ENCODE results near the gene NECAB3.

The NECAB3 gene, protein sequence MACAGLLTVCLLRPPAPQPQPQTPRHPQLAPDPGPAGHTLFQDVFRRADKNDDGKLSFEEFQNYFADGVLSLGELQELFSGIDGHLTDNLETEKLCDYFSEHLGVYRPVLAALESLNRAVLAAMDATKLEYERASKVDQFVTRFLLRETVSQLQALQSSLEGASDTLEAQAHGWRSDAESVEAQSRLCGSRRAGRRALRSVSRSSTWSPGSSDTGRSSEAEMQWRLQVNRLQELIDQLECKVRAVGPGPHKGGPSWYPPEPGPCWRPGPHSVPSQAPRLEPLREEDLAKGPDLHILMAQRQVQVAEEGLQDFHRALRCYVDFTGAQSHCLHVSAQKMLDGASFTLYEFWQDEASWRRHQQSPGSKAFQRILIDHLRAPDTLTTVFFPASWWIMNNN

DNA sequence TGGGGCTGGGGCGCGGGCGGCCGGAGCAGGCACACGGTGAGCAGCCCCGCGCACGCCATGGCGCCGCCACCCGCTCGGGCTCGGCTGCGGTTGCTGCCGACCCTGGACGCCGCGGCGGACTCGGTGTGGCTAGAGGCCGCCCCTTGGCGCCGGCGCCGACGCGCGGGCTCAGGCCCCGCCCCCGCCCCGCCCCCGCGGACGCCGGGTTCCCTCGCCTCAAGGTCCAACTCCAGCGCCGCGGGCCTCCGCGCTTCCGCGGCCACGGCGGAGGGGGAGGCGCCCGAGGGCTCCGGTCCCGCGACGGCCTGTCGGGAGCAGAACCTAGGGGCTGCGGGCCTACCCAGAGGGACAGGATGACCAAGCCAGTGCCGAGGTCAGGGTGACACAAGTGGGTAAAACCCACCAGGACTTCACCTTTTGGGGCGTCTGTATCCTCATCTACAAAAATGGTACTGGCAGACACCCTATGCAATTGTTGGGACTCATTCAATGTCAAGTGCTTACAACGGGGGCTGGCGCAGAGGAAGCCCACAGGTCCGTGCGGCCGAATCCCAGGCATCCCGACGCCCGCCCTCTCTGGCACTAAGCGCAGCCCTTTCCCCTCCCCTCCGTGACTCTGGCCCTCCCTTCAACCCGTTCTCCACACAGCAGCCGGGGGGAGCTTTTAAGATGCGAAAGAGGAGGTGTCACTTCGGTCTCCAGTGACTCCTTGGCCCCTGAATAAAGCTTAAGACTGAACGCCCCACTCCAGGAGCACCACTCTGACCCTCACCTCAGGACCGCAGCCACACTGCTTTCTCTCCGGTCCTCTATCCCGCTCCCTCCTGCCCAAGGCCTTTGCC, at the start of gene NECAB3:
NECAB3 (minus strand) TSS at position 135 of the 842 bp plus-strand sequence; CDS start at position 59, 76 bp downstream.
- H3K4me3 ChIP-seq (ENCODE audit: control insufficient read depth, low read depth, low read length), result peak within 1 kb of the TSS; percentile 76
- TF ChIP-seq, protein P1, sequence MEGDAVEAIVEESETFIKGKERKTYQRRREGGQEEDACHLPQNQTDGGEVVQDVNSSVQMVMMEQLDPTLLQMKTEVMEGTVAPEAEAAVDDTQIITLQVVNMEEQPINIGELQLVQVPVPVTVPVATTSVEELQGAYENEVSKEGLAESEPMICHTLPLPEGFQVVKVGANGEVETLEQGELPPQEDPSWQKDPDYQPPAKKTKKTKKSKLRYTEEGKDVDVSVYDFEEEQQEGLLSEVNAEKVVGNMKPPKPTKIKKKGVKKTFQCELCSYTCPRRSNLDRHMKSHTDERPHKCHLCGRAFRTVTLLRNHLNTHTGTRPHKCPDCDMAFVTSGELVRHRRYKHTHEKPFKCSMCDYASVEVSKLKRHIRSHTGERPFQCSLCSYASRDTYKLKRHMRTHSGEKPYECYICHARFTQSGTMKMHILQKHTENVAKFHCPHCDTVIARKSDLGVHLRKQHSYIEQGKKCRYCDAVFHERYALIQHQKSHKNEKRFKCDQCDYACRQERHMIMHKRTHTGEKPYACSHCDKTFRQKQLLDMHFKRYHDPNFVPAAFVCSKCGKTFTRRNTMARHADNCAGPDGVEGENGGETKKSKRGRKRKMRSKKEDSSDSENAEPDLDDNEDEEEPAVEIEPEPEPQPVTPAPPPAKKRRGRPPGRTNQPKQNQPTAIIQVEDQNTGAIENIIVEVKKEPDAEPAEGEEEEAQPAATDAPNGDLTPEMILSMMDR (IDR thresholded peaks at IDR 0.05; ENCODE audit: control insufficient read depth, insufficient read depth, low read depth, low read length, missing control alignments), result no peak
- no peak for DNase-seq (ENCODE audit: low read depth)

DNA sequence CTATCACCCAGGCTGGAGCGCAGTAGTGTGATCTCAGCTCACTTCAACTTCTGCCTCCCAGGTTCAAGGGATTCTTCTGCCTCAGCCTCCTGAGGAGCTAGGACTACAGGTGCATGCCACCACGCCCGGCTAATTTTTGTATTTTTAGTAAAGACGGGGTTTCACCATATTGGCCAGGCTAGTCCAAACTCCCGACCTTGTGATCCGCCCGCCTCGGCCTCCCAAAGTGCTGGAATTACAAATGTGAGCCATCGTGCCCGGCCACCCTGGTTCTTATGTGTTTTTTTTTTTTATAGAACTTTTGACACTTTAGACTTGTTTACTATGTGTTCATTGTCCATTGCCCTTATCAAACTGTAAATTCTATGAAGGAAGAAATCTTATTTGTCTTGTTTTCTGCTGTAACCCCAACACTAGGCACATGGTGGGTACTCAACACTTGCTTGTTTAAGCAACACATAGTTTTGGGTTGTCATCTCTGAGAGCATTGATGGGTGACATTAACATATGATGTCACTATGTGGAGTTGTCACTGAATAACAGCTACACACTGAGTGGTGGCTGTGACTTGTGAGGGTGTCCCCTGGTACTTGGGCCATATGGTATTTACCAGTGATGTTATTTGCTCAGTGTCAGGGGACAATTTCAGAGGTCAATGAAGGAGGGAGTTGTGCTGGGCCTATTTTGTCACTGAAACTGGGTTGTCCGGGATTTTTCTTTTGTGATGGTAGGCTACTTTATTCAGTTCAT, 47.3 kb upstream of the NECAB3 start:
- no peak for DNase-seq (ENCODE audit: low read depth)
- TF ChIP-seq, protein P1 (IDR thresholded peaks at IDR 0.05; ENCODE audit: control insufficient read depth, insufficient read depth, low read depth, low read length, missing control alignments), result no peak
- no peak overlapping the region for H3K4me3 ChIP-seq (ENCODE audit: control insufficient read depth, low read depth, low read length)

DNA sequence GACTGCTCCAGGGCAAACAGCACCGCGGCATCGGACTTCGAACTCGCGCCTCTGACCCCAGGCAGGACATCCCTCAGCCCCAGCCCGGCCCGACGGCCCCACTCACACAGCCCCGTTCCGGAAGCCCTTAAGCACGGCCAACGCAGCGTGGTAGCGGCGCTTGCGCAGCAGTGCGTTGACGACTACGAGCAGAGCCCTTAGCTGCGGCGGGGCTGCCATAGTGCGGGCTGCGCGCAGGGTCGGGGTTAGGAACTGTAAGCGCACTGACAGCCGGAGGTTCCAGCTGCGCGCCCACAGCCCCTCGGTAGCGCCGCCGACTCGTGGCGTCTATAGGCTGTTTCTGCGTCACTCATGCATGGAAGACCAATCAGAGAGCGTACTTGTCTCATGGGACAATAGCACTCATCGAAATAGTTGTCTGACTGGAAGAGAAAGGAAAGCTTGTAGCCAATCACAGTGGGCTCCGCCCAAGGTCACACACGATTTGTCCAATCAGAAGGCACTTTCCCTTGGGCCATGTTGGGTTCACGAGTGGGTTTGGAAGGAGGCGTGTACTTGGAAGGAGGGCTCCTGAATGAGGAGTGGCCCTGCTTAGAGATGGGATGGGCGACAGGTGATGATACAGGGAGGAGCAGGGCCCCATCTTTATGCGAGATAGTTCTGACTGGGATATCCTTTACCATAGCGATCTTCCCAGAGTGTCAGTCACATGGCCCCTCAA, 45.9 kb upstream of the NECAB3 start, which contains the start of gene PXMP4:
PXMP4 (minus strand) TSS at position 322 of the 721 bp plus-strand sequence; CDS start at position 219, 103 bp downstream.
- TF ChIP-seq, protein P1 (IDR thresholded peaks at IDR 0.05; ENCODE audit: control insufficient read depth, insufficient read depth, low read depth, low read length, missing control alignments), result no peak
- H3K4me3 ChIP-seq (ENCODE audit: control insufficient read depth, low read depth, low read length), result peak within 1 kb of the TSS; percentile 98
- DNase-seq (ENCODE audit: low read depth), result peak; percentile 95

DNA sequence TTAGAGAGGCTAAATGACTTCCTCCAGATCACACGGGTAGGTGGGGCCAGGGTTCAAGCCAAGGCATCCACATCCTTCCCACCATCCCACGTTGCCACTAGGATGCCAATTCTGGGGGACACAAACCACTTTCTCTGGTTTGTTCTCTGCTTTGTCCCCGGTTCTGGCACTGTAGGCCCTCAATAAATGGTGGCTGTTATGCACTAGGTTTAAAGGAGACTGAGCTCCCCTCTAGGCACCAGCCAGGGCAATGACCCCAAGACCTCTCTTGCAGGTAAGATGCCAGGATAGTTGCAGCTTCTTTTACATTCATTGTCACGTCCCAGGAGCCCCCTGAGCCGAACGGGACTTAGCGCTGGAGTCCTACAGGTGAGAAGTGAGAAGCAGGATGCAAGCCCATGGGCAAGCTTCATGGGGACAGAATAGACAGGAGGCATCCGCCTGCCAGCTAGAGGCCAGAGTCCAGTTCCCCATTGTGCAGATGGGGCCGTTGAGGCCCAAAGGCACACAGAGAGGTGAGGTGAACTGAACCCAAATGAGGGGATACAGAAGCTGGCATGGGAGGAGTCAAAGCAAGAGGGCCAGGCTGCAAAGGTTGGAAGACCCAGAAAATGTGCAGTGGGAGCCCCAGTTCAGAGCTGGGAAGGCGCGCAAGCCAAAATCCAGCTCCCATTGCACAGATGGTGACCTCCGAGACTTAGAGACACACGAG, 45.2 kb upstream of the NECAB3 start:
- no peak for DNase-seq (ENCODE audit: low read depth)
- TF ChIP-seq, protein P1 (IDR thresholded peaks at IDR 0.05; ENCODE audit: control insufficient read depth, insufficient read depth, low read depth, low read length, missing control alignments), result no peak
- H3K4me3 ChIP-seq (ENCODE audit: control insufficient read depth, low read depth, low read length), result peak overlapping the region; percentile 98

DNA sequence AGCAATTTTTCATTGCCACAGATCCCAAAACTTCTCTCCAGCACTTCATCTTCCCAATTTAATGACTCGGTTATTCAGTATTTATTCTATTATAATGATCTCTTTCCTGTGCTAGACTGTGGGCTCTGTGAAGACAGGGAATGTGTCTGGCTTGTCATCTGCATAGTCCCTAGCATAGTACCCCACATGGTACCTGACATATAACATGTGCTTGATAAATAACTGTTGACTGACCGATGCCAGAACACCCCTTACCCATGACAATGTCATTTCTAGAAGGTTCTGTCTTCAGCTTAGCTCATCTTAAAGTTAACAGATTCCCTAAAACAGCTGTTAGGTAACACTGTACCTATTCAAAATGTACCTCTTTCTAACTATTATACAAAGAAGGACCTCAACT, 42.3 kb upstream of the NECAB3 start:
- TF ChIP-seq, protein P1 (IDR thresholded peaks at IDR 0.05; ENCODE audit: control insufficient read depth, insufficient read depth, low read depth, low read length, missing control alignments), result no peak
- no peak overlapping the region for H3K4me3 ChIP-seq (ENCODE audit: control insufficient read depth, low read depth, low read length)

More for the DNA sequence above, 42.3 kb upstream of the NECAB3 start:
- no peak for DNase-seq (ENCODE audit: low read depth)
